Skeletal muscle tissue (tissue), 4 donors: Measurements from ENCODE around the gene SEMA5B. TPM values are rescaled to one million over a fixed set of nuclear protein-coding genes. Genes with fewer than 3 reads are reported as not detected.

ENCODE experiments used
- H3K27ac ChIP-seq: one replicate; pipeline ENCODE4 v1.7.0; 2013; ENCODE audit warnings: mild to moderate bottlenecking, low read depth, low read length, inconsistent platforms
- H3K27me3 ChIP-seq, 3 donors: one replicate each; pipeline ENCODE4 v1.7.0; 2013; ENCODE audit warnings: low read length in 3 of 3; ENCODE audit not compliant: control insufficient read depth in 3 of 3, insufficient read depth in 3 of 3
- H3K36me3 ChIP-seq, 3 donors: one replicate each; pipeline ENCODE4 v1.7.0; 2013; ENCODE audit warnings: low read length in 3 of 3; ENCODE audit not compliant: control insufficient read depth in 3 of 3, insufficient read depth in 3 of 3
- H3K4me1 ChIP-seq, 3 donors: one replicate each; pipeline ENCODE4 v1.7.0; 2013; ENCODE audit warnings: low read length in 3 of 3, mild to moderate bottlenecking in 3 of 3; ENCODE audit not compliant: control insufficient read depth in 3 of 3, insufficient read depth in 3 of 3
- H3K4me3 ChIP-seq, 3 donors: one replicate each; pipeline ENCODE4 v1.7.0; 2013; ENCODE audit warnings: low read length in 3 of 3
- H3K9ac ChIP-seq, 3 donors: one replicate each; pipeline ENCODE4 v1.7.0; 2013; ENCODE audit warnings: low read length in 3 of 3, mild to moderate bottlenecking in 3 of 3, moderate library complexity in 2 of 3, low read depth in 1 of 3
- H3K9me3 ChIP-seq, 3 donors: one replicate each; pipeline ENCODE4 v1.7.0; 2013; ENCODE audit warnings: low read length in 3 of 3; ENCODE audit not compliant: control insufficient read depth in 3 of 3
- total RNA-seq: library from RNA; depleted of rRNA; stranded (reverse); fragments of >200 nt; gene quantifications from one replicate; pipeline ENCODE4 v1.2.3, GENCODE V29; 2014
- donor health status: Osteomylitis.

Gene SEMA5B, protein sequence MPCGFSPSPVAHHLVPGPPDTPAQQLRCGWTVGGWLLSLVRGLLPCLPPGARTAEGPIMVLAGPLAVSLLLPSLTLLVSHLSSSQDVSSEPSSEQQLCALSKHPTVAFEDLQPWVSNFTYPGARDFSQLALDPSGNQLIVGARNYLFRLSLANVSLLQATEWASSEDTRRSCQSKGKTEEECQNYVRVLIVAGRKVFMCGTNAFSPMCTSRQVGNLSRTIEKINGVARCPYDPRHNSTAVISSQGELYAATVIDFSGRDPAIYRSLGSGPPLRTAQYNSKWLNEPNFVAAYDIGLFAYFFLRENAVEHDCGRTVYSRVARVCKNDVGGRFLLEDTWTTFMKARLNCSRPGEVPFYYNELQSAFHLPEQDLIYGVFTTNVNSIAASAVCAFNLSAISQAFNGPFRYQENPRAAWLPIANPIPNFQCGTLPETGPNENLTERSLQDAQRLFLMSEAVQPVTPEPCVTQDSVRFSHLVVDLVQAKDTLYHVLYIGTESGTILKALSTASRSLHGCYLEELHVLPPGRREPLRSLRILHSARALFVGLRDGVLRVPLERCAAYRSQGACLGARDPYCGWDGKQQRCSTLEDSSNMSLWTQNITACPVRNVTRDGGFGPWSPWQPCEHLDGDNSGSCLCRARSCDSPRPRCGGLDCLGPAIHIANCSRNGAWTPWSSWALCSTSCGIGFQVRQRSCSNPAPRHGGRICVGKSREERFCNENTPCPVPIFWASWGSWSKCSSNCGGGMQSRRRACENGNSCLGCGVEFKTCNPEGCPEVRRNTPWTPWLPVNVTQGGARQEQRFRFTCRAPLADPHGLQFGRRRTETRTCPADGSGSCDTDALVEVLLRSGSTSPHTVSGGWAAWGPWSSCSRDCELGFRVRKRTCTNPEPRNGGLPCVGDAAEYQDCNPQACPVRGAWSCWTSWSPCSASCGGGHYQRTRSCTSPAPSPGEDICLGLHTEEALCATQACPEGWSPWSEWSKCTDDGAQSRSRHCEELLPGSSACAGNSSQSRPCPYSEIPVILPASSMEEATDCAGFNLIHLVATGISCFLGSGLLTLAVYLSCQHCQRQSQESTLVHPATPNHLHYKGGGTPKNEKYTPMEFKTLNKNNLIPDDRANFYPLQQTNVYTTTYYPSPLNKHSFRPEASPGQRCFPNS
- 8.4 TPM for total RNA-seq

DNA sequence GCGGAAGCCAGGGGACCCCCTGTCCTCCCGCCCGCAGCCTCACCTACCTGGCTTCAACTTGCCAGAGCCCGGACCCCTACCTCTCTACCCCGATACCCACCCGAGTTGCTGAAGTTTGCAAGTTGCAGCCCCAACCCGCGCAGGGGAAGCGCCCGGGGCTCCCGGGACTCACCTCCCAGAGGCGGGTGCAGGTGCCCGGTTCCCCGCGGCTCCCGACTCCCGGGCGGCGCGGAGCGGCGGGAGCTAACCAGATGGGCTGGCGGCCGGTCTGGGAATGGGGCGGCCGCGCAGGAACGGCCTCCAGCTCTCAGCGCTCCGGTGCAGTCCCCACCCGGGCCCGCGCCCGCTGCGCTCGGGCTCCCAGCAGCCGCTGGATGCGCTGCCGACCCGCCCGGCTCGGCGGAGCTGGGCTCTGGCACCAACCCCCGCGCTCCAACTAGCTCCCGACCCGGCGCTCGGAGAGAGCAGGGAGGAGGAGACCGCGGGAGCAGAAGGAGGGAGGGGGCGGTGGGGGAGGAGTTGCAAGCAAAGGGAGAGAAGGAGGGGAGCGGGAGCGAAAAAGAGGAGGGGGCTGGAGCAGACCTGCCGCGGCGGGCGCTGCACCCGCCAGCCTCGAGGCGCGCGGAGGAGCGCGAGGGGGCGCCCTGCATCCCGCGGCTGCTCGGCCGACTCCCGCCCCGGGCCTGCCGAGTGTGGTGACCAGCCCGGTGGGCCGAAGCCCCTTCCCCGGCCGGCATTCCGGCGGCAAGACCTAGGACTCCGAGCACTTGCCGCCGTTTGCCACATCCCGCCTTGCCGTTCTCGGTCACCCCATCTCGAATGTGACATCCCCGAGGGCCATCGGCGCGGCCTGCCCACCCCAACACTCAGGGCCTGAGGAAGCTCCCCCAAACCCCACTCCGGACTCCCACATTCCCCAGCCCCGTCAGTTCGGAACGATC, at the start of gene SEMA5B:
Gene SEMA5B, minus strand, starts transcription at position 472 of the 941 bp plus-strand sequence. CDS start 66,500 bp downstream, outside the sequence.
- H3K9me3 ChIP-seq, result no peaks in the 10 kb centered on the region
- peak within 1 kb of the TSS; percentile 10 for H3K27ac ChIP-seq
- no peaks in the 10 kb centered on the region for H3K36me3 ChIP-seq
- peak within 1 kb of the TSS in 2 of 3 donors; percentile 36 to 60 for H3K9ac ChIP-seq
- peaks cover 58 to 73% (median 66%) of the 10 kb centered on the region in 3 donors for H3K27me3 ChIP-seq
- H3K4me3 ChIP-seq, result peak within 1 kb of the TSS; percentile 49 to 79 (median 68)
- peaks cover 13 to 19% (median 15%) of the 10 kb centered on the region in 3 donors for H3K4me1 ChIP-seq

DNA sequence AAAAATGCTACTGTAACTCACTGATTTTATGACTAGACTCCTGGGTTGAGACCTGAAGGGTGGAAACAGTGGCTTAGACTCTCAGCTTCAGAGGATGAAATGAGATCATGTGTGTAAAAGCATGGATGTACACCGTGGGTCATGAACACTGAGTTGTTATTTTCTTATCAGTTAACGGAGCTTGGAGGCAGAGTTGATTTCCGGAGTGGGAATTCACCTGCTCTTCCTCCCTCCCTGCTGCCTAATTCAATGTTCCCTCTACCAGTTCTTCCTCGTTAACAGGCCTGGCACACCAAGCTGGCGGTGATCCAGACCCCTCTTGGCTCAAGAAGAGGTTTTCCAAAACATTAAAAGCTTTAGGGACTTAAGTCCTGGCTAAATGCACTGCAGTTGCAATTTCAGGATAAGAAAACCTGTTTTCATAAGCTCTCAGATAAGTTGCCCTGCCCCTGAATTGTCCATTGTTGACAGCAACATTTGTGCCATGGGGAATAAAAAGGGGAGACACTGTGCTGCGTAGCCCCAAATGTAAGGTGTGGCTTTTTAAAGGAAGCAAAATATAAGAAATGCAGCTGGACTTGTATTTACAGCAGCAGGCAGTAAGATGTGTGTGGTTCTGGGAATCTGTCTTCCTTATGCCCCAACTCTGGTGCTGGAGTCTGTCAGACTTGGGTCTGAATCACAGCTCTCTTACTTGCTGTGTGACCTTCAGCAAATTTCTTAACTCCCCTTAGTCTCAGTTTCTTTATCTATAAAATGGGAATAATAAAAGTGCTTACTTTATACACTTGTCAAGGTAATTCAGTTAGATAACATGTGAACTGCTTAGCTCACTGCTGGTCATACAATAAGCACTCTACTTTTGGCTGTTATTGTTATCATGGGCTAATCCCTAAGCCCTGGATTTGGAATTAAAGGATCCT, 49.2 kb upstream of the SEMA5B start:
- Histone ChIP-seq H3K27me3 (no peaks in the 10 kb centered on the region), H3K27ac (peak overlapping the region; percentile 44), H3K4me1 (peaks cover 13 to 30% (median 19%) of the 10 kb centered on the region in 3 donors)

DNA sequence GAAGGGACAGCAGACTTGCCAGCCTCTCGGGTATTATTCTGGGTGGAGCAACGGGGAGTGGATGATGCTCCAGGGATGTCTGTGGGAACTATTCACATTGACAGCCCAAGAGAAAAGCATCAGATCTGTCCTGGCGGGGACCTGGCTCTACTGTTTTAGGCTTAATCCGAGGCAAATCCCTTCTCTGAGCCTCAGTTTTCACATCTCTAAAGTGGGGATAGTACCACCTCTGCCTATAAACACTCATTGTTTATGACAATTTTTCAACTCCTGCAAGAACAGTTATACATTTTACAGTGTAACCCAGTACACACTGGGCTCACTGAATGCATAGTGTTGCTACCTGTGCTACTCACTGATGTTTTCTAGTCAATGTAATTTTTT, 48.5 kb upstream of the SEMA5B start:
- no peaks in the 10 kb centered on the region for H3K36me3 ChIP-seq
- H3K27ac ChIP-seq, result peak overlapping the region; percentile 44
- H3K4me1 ChIP-seq, result peaks cover 12 to 29% (median 13%) of the 10 kb centered on the region in 3 donors
- no peaks in the 10 kb centered on the region for H3K27me3 ChIP-seq
- H3K9ac ChIP-seq, result no peak overlapping the region
- H3K4me3 ChIP-seq, result no peak overlapping the region
- no peaks in the 10 kb centered on the region for H3K9me3 ChIP-seq

More for the DNA sequence above, 49.2 kb upstream of the SEMA5B start:
- no peak overlapping the region for H3K9ac ChIP-seq
- no peaks in the 10 kb centered on the region for H3K9me3 ChIP-seq
- H3K4me3 ChIP-seq, result no peak overlapping the region
- no peaks in the 10 kb centered on the region for H3K36me3 ChIP-seq

DNA sequence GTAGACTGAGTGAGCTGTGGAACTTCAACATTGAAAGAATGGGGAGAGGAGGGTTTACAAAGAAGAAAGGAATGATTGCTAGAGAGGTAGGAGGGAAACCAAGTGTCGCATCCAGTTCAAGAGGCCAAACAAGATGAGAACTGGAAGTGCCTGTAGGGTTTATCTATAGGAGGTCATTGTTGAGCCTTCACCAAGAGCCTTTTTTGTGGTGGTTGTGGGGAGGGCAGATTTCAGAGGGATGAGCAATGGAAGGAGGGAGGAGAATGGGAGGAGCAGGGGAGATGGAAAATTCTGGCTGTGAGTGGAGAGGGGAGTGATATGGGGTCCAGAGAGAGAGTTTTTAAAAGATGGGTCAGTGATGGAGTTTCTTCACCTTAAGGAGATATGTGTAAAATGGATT, 47.8 kb upstream of the SEMA5B start:
- no peak overlapping the region for H3K9ac ChIP-seq
- H3K9me3 ChIP-seq, result no peaks in the 10 kb centered on the region
- H3K27me3 ChIP-seq, result no peaks in the 10 kb centered on the region
- H3K4me3 ChIP-seq, result no peak overlapping the region
- no peak overlapping the region for H3K27ac ChIP-seq
- H3K36me3 ChIP-seq, result no peaks in the 10 kb centered on the region
- H3K4me1 ChIP-seq, result peaks cover 8 to 24% (median 12%) of the 10 kb centered on the region in 3 donors

DNA sequence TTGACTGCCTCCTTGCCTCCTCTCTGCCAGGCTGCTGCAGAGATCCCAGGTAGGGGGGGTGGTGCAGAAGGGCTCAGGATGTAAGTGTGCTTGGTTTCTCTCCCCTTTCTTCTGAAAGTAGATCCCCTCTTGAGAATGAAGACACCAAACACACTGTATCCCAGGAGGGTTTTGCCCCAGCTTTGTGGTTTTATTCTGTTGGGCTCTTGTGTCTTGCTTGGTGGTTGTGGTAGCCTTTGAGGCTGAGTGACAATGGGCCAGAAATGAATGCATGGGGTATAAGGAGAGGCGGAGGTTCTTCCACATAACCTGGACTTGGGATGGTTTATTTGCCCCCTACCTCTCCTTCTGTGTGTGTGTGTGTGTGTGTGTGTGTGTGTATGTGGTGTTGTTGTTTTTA, 45.0 kb upstream of the SEMA5B start:
- Histone ChIP-seq H3K9me3 (no peaks in the 10 kb centered on the region), H3K27me3 (no peaks in the 10 kb centered on the region), H3K4me1 (peaks cover 18 to 28% (median 21%) of the 10 kb centered on the region in 3 donors), H3K36me3 (no peaks in the 10 kb centered on the region), H3K9ac (no peak overlapping the region), H3K4me3 (no peak overlapping the region), H3K27ac (no peak overlapping the region)

DNA sequence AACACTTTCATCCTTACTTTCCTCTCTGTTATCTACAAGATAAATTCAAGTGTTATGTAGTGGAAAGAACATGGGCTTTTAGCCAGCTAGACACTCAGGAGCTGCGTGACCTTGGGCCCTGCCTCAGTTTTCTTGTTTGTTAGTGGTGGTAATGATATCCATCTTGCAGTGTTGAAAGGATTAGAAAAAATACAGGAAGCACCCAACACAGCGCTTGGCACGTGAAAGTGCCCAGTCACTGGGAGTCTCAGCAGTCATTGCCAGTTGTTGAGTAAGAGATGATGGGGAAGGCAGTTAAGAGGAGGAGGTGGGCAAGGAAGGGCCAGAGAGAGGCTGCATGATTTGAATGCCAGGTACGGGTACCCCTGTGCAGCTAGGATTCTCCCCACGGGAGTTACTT, 44.6 kb upstream of the SEMA5B start:
- no peak overlapping the region for H3K27ac ChIP-seq
- no peaks in the 10 kb centered on the region for H3K36me3 ChIP-seq
- peaks cover 21 to 31% (median 23%) of the 10 kb centered on the region in 3 donors for H3K4me1 ChIP-seq
- H3K9me3 ChIP-seq, result no peaks in the 10 kb centered on the region
- no peak overlapping the region for H3K9ac ChIP-seq
- H3K27me3 ChIP-seq, result no peaks in the 10 kb centered on the region
- no peak overlapping the region for H3K4me3 ChIP-seq

DNA sequence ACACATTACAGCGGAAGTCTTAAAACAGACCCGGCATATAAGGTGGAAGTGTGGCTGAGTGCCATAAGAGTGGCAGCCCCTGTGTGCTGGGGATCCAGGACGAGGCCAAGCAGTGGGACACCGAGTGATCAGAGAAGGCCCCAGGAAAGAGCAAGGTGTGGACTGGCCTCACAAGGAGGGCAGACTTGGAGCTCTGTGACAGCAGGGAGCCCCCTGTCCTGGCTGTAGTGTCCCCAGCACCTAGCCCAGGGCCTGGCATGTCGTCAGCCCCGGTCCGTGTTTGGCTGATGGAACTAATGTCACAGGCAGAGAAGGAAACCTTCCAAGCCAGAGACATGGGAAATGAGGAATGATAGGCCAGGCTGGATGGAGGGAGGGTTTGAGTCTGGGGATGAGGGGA, 44.0 kb upstream of the SEMA5B start:
- no peaks in the 10 kb centered on the region for H3K9me3 ChIP-seq
- H3K27ac ChIP-seq, result no peak overlapping the region
- peaks cover 17 to 29% (median 20%) of the 10 kb centered on the region in 3 donors for H3K4me1 ChIP-seq
- no peaks in the 10 kb centered on the region for H3K36me3 ChIP-seq
- H3K27me3 ChIP-seq, result no peaks in the 10 kb centered on the region
- no peak overlapping the region for H3K9ac ChIP-seq
- no peak overlapping the region for H3K4me3 ChIP-seq

DNA sequence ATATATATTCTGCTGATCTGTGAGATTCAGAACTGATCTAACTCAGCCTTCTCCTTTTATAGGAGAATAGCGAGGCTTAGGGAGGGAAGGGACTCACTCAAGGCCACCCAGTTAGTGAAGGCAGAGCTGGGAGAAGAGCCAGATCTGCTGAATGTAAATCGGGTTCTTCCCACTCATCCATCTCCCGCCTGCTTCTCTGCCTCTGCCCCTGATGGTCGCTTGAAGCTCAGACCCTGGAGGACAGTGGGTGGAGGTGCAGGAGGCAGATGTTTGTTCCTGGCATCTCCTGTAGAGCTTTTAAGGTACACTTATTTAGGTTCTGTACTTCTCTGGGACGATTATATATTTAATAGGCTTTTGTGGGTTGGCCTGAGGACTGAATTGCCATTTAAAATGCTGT, 43.6 kb upstream of the SEMA5B start:
- Histone ChIP-seq H3K9me3 (no peaks in the 10 kb centered on the region), H3K27me3 (no peaks in the 10 kb centered on the region), H3K4me1 (peaks cover 16 to 28% (median 18%) of the 10 kb centered on the region in 3 donors), H3K27ac (no peak overlapping the region), H3K36me3 (no peaks in the 10 kb centered on the region), H3K9ac (no peak overlapping the region), H3K4me3 (no peak overlapping the region)
